Measurements from ENCODE around the gene SPRED1.

SPRED1 gene

DNA sequence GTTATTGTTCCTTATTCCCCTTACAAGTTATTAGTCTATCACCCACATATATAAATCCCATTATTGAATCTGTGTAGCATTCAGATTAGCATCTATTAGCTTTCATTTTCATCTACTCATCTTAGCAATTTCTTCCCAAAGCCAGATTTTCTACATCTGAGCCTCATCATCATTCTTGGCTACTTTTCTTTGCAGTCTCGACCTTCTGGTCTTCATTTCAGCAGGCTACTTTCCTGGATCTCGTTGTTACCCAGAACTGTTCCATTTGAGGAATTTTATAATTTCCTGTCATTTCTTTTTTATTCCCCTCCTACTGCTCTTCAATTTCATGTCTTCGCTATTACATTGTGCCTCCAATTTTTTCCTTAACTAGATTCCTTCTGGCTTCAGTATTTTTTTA, 51.8 kb downstream of the SPRED1 start:
- TF ChIP-seq, protein P1, sequence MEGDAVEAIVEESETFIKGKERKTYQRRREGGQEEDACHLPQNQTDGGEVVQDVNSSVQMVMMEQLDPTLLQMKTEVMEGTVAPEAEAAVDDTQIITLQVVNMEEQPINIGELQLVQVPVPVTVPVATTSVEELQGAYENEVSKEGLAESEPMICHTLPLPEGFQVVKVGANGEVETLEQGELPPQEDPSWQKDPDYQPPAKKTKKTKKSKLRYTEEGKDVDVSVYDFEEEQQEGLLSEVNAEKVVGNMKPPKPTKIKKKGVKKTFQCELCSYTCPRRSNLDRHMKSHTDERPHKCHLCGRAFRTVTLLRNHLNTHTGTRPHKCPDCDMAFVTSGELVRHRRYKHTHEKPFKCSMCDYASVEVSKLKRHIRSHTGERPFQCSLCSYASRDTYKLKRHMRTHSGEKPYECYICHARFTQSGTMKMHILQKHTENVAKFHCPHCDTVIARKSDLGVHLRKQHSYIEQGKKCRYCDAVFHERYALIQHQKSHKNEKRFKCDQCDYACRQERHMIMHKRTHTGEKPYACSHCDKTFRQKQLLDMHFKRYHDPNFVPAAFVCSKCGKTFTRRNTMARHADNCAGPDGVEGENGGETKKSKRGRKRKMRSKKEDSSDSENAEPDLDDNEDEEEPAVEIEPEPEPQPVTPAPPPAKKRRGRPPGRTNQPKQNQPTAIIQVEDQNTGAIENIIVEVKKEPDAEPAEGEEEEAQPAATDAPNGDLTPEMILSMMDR (IDR thresholded peaks at IDR 0.05): no peak
- H3K4me3 ChIP-seq: no peak overlapping the region
- no peak for DNase-seq (ENCODE audit: low spot score)
- H3K27ac ChIP-seq: no peak overlapping the region

- TF ChIP-seq, protein P1 (IDR thresholded peaks at IDR 0.05): no peak
- no peak overlapping the region for H3K4me3 ChIP-seq
- DNase-seq (ENCODE audit: low spot score): no peak
- H3K27ac ChIP-seq: no peak overlapping the region
These were observed 54.6 kb downstream of the SPRED1 start for GRCh38 chr15:38307251-38307650.

DNA sequence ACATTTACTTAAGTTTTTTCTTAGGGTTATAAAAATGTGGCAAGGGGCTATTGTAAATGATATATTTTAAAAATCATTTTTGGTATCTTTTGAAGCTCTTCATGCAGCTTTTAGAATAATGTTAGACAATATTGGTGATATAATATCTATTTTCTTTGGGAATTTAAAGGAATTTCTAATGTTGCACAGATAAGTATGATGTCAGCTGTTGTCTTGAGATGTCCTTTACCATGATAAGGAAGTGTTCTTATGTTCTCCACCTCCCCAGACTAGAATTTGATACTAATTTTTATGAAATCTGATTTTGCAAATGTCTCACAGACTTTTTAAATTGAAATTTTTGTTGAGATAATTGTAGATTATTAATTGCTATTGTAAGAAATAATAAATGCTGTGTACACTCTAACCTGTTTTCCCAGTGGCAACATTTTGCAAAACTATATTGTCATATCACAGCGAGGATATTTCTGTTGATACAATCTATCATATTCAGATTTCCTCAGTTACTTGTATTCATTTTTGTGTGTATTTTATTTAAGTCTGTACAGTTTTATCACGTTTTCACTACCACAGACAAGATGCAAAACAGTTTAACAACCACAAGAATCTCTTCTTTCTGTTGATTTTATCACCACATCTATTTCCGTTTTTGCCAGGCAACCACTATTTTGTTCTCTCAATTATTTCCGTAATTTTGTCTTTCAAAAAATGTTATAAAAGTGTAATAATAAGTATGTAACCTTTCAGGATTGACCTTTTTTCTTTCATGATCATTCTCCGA, 55.4 kb downstream of the SPRED1 start:
- TF ChIP-seq, protein P1 (IDR thresholded peaks at IDR 0.05): no peak
- Histone ChIP-seq H3K4me3 (no peak overlapping the region), H3K27ac (no peak overlapping the region)
- DNase-seq (ENCODE audit: low spot score): no peak

DNA sequence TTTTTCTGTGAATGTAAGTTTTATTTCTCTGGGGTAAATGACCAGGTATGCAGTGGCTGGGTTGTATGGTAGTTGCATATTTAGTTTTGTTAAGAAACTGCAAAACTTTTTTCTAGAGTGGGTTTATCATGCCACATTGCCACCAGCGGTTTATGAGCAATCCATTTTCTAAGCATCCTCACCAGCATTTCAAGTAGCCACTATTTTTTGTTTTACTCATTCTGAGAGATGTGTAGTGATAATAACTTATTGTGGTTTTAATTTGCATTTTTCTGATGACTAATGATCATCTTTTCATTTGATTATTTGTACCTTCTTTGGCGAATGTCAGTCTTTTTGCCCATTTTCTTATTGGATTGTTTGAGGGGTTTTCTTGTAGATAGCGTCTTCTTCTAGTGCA, 56.2 kb downstream of the SPRED1 start:
- H3K27ac ChIP-seq: no peak overlapping the region
- no peak overlapping the region for H3K4me3 ChIP-seq
- TF ChIP-seq, protein P1 (IDR thresholded peaks at IDR 0.05): no peak
- no peak for DNase-seq (ENCODE audit: low spot score)

DNA sequence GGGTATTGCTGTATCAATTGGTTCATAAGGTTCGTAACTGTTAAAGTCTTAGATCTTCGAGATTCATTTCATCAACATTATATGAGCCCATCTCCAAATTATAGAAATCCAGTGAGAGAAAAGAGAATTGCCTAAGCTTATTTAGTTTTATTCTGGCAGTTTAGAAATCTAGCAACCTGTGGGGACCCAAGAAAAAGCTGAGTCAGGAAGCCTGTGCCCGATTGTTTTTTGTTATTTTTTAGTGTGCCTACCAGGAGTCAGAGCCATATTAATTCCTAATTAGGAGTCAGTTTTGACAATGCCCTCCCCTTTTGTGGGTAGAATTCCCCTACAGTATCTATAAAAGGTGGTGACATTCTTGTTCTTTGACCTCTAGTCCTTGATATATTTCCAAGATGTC, 59.6 kb downstream of the SPRED1 start:
- Histone ChIP-seq H3K27ac (no peak overlapping the region), H3K4me3 (no peak overlapping the region)
- TF ChIP-seq, protein P1 (IDR thresholded peaks at IDR 0.05): no peak
- no peak for DNase-seq (ENCODE audit: low spot score)

DNA sequence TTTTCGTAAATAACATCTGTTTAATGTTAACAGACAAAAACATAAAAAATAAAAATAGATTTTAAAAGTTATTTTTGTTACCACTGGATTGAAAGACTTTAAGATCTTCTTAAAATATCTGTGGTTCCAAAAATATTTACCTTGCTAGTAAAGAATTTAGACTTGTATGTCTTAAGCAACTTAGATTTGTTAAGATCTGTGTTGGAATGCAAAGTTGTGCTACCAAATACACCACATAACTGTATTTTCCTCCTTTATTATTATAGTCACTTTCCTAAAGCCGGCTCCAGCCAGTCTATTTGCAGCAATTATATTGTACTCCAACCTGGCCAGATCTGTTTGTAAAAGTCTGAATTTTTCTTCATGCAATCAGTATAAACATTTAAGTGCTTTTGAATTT, 63.7 kb downstream of the SPRED1 start:
- no peak for DNase-seq (ENCODE audit: low spot score)
- TF ChIP-seq, protein P1 (IDR thresholded peaks at IDR 0.05): no peak
- Histone ChIP-seq H3K27ac (no peak overlapping the region), H3K4me3 (no peak overlapping the region)

GRCh38 chr15:38320181-38320580, 67.5 kb downstream of the SPRED1 start:
- H3K4me3 ChIP-seq: no peak overlapping the region
- TF ChIP-seq, protein P1 (IDR thresholded peaks at IDR 0.05): no peak
- no peak overlapping the region for H3K27ac ChIP-seq
- no peak for DNase-seq (ENCODE audit: low spot score)

All from coronary artery (tissue), 2 donors.